ENCODE measurements around the gene COL6A1.

Gene COL6A1

GRCh38 chr21:46051379-46051770 lies 69.8 kb downstream of the COL6A1 start:
- DNase-seq (ENCODE audit: low spot score): no peak

DNA sequence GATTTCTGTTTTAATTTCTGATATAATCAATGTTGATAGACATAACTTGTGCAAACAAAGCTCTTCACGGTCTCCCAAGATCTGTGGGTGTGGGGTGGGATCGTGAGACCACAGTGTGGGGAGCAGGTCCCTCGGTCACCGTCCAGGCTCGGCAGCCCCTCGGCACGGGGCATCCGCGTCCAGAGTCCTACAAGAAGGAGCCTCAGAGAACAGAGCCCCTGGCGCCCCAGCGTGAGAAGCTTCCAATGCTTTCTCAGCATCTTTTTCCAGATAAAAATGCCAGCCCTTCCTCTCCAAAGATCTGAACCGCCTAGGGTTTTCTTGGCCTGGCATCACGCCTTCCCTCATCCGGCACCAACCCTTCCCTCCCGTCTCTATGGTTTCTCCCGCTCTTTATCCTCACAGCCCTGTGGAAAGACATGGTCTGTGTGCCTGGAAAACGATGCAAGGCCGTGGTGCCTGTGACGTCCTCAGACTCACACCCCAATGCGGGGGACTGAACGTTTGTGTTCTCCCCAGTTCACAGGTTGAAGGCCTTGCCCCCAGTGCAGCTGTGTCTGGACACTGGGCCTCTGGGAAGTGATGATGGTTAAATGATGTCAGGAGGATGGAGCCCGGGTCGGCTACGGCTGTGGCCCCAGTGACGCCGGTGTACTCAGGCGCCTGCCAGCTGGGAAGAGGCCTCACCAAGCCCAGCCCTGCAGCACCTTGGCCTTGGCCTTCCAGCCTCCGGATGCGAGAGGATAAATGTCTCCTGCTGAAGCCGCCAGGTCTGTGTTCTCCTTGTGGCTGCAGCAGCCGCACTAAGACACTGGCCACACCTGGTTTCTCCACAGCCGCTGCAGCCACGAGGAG lies 70.5 kb downstream of the COL6A1 start:
- no peak for DNase-seq (ENCODE audit: low spot score)

- DNase-seq (ENCODE audit: low spot score): peak; percentile 35
Measured at GRCh38 chr21:46052703-46053651, 71.4 kb downstream of the COL6A1 start.

DNA sequence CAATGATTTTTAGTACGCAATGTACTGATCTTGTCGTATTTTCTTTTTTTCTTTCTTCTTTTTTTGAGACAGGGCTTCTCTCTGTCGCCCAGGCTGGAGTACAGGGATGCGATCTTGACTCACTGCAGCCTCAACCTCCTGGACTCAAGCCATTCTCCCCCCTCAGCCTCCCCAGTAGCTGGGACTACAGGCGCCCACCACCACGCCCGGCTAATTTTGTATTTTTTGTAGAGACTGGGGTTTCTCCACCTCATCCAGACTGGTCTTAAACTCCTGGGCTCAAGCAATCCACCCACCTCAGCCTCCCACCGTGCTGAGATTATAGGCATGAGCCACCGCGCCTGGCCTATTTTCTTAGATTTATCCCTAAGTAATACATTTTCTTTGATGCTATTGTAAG lies 72.5 kb downstream of the COL6A1 start:
- DNase-seq (ENCODE audit: low spot score): no peak

DNA sequence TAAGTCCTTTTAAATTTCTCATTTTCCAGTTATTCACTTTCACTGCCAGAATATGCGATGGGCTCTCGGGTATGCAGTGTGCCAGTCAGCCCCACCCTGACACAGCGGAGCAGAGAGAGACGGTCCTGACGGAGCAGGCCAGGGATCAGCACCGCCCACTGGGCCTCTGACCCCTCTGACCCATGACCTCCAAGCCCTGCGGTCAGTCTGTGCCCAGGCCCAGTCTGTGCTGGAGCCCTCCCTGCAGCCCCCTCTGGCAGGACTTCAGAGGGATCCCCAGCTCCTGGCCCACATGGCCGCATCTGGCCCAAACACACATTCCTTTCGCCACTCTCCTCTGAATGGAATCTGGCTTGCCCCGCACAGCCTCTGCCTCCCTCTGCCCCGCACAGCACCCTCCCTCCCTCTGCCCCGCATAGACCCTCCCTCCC lies 72.9 kb downstream of the COL6A1 start:
- DNase-seq (ENCODE audit: low spot score): no peak
